ENCODE results near the gene GPRC5C. TPM values are rescaled to one million over a fixed set of nuclear protein-coding genes. Genes with fewer than 3 reads are reported as not detected.

Gene GPRC5C
- total and polyA plus RNA-seq, 9 of the 15 experiments (the other 6 are each of a cell fraction or from before 2014, with no cell fraction given): 0.28 to 9.0 (median 4.1) TPM

GRCh38 chr17:74493331-74493833, 61.5 kb downstream of the GPRC5C start:
- intact Hi-C loops (cut with micrococcal nuclease): loop anchor here (1.0 to 5.0 kb wide), 4 partner anchors 36 to 126 kb away; partner anchors contain the start of gene GPR142
- 12% methylated on average over 11 of the region's 11 CpGs for WGBS (ENCODE audit: insufficient coverage, low coverage, missing lambda C conversion rate)
- DNase-seq (ENCODE audit: extremely low read depth in 1 of 4, low spot score in 3 of 4) (peak; percentile 63 to 73 (median 66)), FAIRE-seq (peak; percentile 99), ATAC-seq (peak; percentile 92)
- peaks cover 0 to 20% of the 10 kb centered on the region in 2 experiments; a peak in 2 of 5 replicates for H3K27me3 ChIP-seq (ENCODE audit: control insufficient read depth in 2 of 2, insufficient read depth in 2 of 2, low read length in 2 of 2)
- no peak overlapping the region for H3K4me3 ChIP-seq
- no peak overlapping the region for H3K27ac ChIP-seq (ENCODE audit: extremely low read depth, low read depth, low read length)
- H3K4me1 ChIP-seq (replicated peaks in 1 of 2; ENCODE audit: control insufficient read depth in 2 of 2, insufficient read depth in 2 of 2, low read length in 2 of 2): no peaks in the 10 kb centered on the region
- BruUV-seq (replicated peaks): no TSS peak
- no peak overlapping the region for H3K4me2 ChIP-seq (ENCODE audit: insufficient read depth, low read length)
- no peaks in the 10 kb centered on the region for H3K79me2 ChIP-seq (ENCODE audit: control insufficient read depth, insufficient read depth, low read length)
- H2AFZ ChIP-seq (ENCODE audit: low read depth, low read length): no peak overlapping the region
- H3K9me3 ChIP-seq (replicated peaks; ENCODE audit: control insufficient read depth, insufficient read depth, low read depth, low read length): no peaks in the 10 kb centered on the region
- no peaks in the 10 kb centered on the region for H3K9me1 ChIP-seq (ENCODE audit: control insufficient read depth, insufficient read depth, low read length)
- no peak overlapping the region for H3K9ac ChIP-seq (ENCODE audit: insufficient read depth in 1 of 2, low read depth in 2 of 2, low read length in 2 of 2)
- in situ Hi-C loops (cut with MboI): loop anchor here (5.0 kb wide), 1 partner anchor 116 kb away; no protein-coding TSS in a partner anchor
- CTCF ChIA-PET (ENCODE audit: low intra/inter-chr PET ratio): interaction anchor here (0.7 to 3.6 kb wide), 11 partner anchors 33 to 497 kb away, joined by 3 to 37 read pairs (median 4); partner anchors contain the start of gene GPR142
- no peaks in the 10 kb centered on the region for H3K36me3 ChIP-seq (ENCODE audit: control insufficient read depth, insufficient read depth, low read length)
- POLR2A ChIA-PET: no interaction called here
- no peaks in the 10 kb centered on the region for H4K20me1 ChIP-seq (replicated peaks; ENCODE audit: control insufficient read depth, insufficient read depth, low read length)
- TF ChIP-seq, protein P1, sequence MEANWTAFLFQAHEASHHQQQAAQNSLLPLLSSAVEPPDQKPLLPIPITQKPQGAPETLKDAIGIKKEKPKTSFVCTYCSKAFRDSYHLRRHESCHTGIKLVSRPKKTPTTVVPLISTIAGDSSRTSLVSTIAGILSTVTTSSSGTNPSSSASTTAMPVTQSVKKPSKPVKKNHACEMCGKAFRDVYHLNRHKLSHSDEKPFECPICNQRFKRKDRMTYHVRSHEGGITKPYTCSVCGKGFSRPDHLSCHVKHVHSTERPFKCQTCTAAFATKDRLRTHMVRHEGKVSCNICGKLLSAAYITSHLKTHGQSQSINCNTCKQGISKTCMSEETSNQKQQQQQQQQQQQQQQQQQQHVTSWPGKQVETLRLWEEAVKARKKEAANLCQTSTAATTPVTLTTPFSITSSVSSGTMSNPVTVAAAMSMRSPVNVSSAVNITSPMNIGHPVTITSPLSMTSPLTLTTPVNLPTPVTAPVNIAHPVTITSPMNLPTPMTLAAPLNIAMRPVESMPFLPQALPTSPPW (CRISPR knock-in tag; IDR thresholded peaks at IDR 0.05): peak; percentile 33; the same call in 1 of the 2 replicates
- no peak for TF ChIP-seq ZNF184 (CRISPR knock-in tag; IDR thresholded peaks at IDR 0.05)
- peak; percentile 86 for TF ChIP-seq DEAF1 (CRISPR knock-in tag; IDR thresholded peaks at IDR 0.05)
- TF ChIP-seq RB1 (IDR thresholded peaks at IDR 0.05; ENCODE audit: low read depth): 0 out of 2 replicates have a peak, but pooled peaks have one; percentile 33
- no peak for TF ChIP-seq ZNF830 (CRISPR knock-in tag; IDR thresholded peaks at IDR 0.05)
- TF ChIP-seq ELF2 (CRISPR knock-in tag; IDR thresholded peaks at IDR 0.05): 0 out of 2 replicates have a peak, but pooled peaks have one; percentile 26
- 0 out of 4 replicates have a peak, but pooled peaks of 1 of the 2 experiments have one; percentile 47 for TF ChIP-seq TEAD1 (CRISPR knock-in tag; IDR thresholded peaks at IDR 0.05)
- TF ChIP-seq, protein P2, sequence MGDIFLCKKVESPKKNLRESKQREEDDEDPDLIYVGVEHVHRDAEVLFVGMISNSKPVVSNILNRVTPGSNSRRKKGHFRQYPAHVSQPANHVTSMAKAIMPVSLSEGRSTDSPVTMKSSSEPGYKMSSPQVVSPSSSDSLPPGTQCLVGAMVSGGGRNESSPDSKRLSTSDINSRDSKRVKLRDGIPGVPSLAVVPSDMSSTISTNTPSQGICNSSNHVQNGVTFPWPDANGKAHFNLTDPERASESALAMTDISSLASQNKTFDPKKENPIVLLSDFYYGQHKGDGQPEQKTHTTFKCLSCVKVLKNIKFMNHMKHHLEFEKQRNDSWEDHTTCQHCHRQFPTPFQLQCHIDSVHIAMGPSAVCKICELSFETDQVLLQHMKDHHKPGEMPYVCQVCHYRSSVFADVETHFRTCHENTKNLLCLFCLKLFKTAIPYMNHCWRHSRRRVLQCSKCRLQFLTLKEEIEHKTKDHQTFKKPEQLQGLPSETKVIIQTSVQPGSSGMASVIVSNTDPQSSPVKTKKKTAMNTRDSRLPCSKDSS (IDR thresholded peaks at IDR 0.05; ENCODE audit: low read depth, partially characterized antibody): no peak
- peak; percentile 84; the same call in 1 of the 2 replicates for TF ChIP-seq STAG1 (CRISPR knock-in tag; IDR thresholded peaks at IDR 0.05; ENCODE audit: borderline replicate concordance)
- TF ChIP-seq ZNF668 (CRISPR knock-in tag; IDR thresholded peaks at IDR 0.05): no peak
- peak; percentile 84 to 92 (median 90) for TF ChIP-seq CTCF (IDR thresholded peaks at IDR 0.05 in 2 of 3, conservative IDR thresholded peaks at IDR 0.05 in 1 of 3; ENCODE audit: insufficient read depth in 2 of 3, low read depth in 1 of 3, low read length in 3 of 3)
- no peak for TF ChIP-seq CBX5 (IDR thresholded peaks at IDR 0.05; ENCODE audit: borderline replicate concordance, low read depth)
- peak; percentile 89 for TF ChIP-seq SMC3 (conservative IDR thresholded peaks at IDR 0.05; ENCODE audit: insufficient read depth, low read depth, low read length)
- TF ChIP-seq RAD21 (CRISPR knock-in tag; conservative IDR thresholded peaks at IDR 0.05 in 1 of 2, IDR thresholded peaks at IDR 0.05 in 1 of 2): peak; percentile 96 to 98
